SK-N-MC (cell line): ENCODE results near the gene ZNF260.

Experiments
- EZH2 ChIP-seq: fragments of 200-600 bp; sonication (generic); IDR thresholded peaks from one replicate; pipeline ENCODE4 v1.6.1; 2017; ENCODE audit warnings: antibody characterized with exemption
- FOXP2 ChIP-seq: optimal IDR thresholded peaks from 2 replicates; pipeline ENCODE3; 2011; ENCODE audit warnings: mild to moderate bottlenecking, moderate library complexity; ENCODE audit not compliant: insufficient read depth; ENCODE audit errors: extremely low read length, control extremely low read depth
- POLR2AphosphoS5 ChIP-seq: IDR thresholded peaks from 2 replicates; pipeline ENCODE4 v1.6.1; 2012; ENCODE audit warnings: mild to moderate bottlenecking, low read depth, low read length, borderline replicate concordance

- TF ChIP-seq EZH2 = no peak
- no peak for TF ChIP-seq POLR2AphosphoS5
- no peak for TF ChIP-seq FOXP2
Observed at GRCh38 chr19:36528921-36529518, 949 bp upstream of the ZNF260 start.
